Nephron progenitor cell (in vitro differentiated cells): ENCODE results near the gene ZSWIM9.
"Not testable (repeated sequence)": the region's sequence is repeated elsewhere in the genome, so short reads cannot be mapped to it uniquely, and the experiment has no call there.

ENCODE experiments used
- DNase-seq: peaks from one replicate; pipeline ENCODE4 v3.0.0; 2021
- H3K27ac Mint-ChIP-seq: 2 replicates; pipeline ENCODE4 v1.8.0; 2021; ENCODE audit warnings: mild to moderate bottlenecking, moderate library complexity, mixed read lengths
- H3K27me3 Mint-ChIP-seq: 2 replicates; pipeline ENCODE4 v1.8.0; 2021; ENCODE audit warnings: mild to moderate bottlenecking, low read depth, mixed read lengths; ENCODE audit not compliant: poor library complexity
- H3K36me3 Mint-ChIP-seq: 2 replicates; pipeline ENCODE4 v1.8.0; 2021; ENCODE audit warnings: low read depth, mixed read lengths
- H3K4me1 Mint-ChIP-seq: 2 replicates; pipeline ENCODE4 v1.8.0; 2021; ENCODE audit warnings: mixed read lengths
- H3K4me3 Mint-ChIP-seq: 2 replicates; pipeline ENCODE4 v1.8.0; 2021; ENCODE audit warnings: mild to moderate bottlenecking, moderate library complexity, mixed read lengths
- H3K9me3 Mint-ChIP-seq: 2 replicates; pipeline ENCODE4 v1.8.0; 2021; ENCODE audit warnings: mild to moderate bottlenecking, moderate library complexity, mixed read lengths
- TF ChIP-seq, protein P1 (sequence below): fragments of 200-600 bp; sonication (generic); IDR thresholded peaks from 2 replicates; pipeline ENCODE4 v1.5.0; 2021; ENCODE audit warnings: antibody characterized with exemption

ZSWIM9 gene

GRCh38 chr19:48210005-48210404, 39.5 kb downstream of the ZSWIM9 start:
- TF ChIP-seq, protein P1, sequence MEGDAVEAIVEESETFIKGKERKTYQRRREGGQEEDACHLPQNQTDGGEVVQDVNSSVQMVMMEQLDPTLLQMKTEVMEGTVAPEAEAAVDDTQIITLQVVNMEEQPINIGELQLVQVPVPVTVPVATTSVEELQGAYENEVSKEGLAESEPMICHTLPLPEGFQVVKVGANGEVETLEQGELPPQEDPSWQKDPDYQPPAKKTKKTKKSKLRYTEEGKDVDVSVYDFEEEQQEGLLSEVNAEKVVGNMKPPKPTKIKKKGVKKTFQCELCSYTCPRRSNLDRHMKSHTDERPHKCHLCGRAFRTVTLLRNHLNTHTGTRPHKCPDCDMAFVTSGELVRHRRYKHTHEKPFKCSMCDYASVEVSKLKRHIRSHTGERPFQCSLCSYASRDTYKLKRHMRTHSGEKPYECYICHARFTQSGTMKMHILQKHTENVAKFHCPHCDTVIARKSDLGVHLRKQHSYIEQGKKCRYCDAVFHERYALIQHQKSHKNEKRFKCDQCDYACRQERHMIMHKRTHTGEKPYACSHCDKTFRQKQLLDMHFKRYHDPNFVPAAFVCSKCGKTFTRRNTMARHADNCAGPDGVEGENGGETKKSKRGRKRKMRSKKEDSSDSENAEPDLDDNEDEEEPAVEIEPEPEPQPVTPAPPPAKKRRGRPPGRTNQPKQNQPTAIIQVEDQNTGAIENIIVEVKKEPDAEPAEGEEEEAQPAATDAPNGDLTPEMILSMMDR: no peak
- H3K27ac Mint-ChIP-seq: no peak overlapping the region
- DNase-seq: no peak
- no peak overlapping the region for H3K4me3 Mint-ChIP-seq
- H3K4me1 Mint-ChIP-seq: no peaks in the 10 kb centered on the region
- H3K36me3 Mint-ChIP-seq: peaks cover 40% of the 10 kb centered on the region
- H3K27me3 Mint-ChIP-seq: peaks cover 3% of the 10 kb centered on the region
- H3K9me3 Mint-ChIP-seq: peaks cover 3% of the 10 kb centered on the region

DNA sequence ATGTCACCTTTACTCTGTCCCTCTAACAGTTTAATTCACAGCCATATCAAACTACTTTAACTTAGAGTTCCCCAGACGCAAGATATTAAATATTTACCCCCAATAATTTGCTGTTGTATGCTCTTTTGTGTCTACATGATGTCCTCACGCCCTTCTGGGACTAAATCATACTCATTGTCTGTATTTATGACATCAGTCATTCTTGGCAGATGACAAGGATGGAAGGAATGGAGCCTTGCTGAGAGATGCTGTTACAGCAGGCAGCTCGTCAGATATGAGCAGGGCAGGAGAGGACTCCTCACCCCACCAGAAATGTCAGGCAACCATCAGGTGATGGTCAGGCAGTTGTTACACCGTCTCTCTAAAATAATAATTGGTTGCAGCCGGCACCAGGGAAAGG, 43.5 kb downstream of the ZSWIM9 start:
- no peak for DNase-seq
- no peak overlapping the region for H3K27ac Mint-ChIP-seq
- H3K36me3 Mint-ChIP-seq: peaks cover 64% of the 10 kb centered on the region

DNA sequence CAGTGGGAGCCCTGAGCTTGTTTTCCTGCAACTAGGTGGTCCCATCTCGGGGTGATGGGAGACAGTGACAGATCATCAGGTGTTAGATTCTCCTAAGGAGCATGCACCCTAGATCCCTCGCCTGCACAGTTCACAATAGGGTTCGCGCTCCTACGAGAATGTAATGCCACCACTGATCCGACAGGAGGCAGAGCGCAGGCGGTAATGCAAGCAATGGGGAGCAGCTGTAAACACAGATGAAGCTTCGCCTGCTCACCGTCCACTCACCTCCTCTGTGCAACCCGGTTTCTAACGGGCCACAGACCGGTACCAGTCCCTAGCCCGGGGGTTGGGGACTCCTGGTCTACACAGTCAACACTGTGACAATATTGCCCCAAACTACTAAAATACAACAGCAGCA, 46.5 kb downstream of the ZSWIM9 start:
- Mint-ChIP-seq H3K27ac (no peak overlapping the region), H3K36me3 (peaks cover 59% of the 10 kb centered on the region), H3K4me1 (peaks cover 11% of the 10 kb centered on the region), H3K27me3 (peaks cover 3% of the 10 kb centered on the region), H3K9me3 (no peaks in the 10 kb centered on the region), H3K4me3 (no peak overlapping the region)
- TF ChIP-seq, protein P1: peak; percentile 17
- no peak for DNase-seq

More for the DNA sequence above, 43.5 kb downstream of the ZSWIM9 start:
- Mint-ChIP-seq H3K4me3 (no peak overlapping the region), H3K27me3 (no peaks in the 10 kb centered on the region), H3K9me3 (no peaks in the 10 kb centered on the region), H3K4me1 (peaks cover 5% of the 10 kb centered on the region)
- TF ChIP-seq, protein P1: no peak

DNA sequence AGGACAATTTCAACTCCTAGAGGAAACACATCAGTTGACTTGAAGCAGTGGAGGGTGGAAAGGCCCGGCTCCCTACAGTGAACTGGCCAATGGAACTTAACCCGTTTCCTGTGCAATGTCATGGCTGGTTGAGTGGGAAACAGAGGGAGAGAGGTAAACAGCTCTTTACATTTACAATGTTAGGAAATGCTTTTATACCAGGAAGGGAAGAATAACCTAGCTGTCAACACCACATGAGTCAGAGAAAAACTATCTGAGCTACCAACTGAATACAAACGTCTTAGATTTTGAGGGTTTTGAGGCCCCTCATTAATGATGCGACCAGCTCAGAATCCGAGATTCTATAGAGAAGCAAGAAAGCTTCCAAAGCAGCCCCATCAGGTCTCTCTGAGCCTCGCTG, 48.5 kb downstream of the ZSWIM9 start:
- no peaks in the 10 kb centered on the region for H3K9me3 Mint-ChIP-seq
- H3K27me3 Mint-ChIP-seq: peaks cover 3% of the 10 kb centered on the region
- H3K27ac Mint-ChIP-seq: peak overlapping the region; percentile 81
- TF ChIP-seq, protein P1: no peak
- DNase-seq: no peak
- no peak overlapping the region for H3K4me3 Mint-ChIP-seq
- H3K36me3 Mint-ChIP-seq: peaks cover 47% of the 10 kb centered on the region
- H3K4me1 Mint-ChIP-seq: peaks cover 11% of the 10 kb centered on the region

DNA sequence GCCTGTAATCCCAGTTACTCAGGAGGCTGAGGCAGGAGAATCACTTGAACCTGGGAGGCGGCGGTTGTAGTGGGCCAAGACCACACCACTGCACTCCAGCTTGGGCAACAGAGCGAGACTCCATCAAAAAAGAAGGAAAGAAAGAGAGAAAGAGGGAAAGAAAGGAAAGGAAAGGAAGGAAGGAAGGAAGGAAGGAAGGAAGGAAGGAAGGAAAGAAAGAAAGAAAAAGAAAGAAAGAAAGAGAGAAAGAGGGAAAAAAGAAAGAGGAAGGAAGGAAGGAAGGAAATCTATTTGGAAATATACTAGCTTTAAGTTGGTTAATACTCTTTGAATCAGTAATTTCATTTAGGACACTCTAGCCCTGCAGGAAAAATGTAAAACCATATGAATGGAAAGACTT, 50.3 kb downstream of the ZSWIM9 start:
- not testable (repeated sequence) for H3K27ac Mint-ChIP-seq, DNase-seq, H3K27me3 Mint-ChIP-seq, H3K4me3 Mint-ChIP-seq, H3K9me3 Mint-ChIP-seq
- H3K36me3 Mint-ChIP-seq: peaks cover 46% of the 10 kb centered on the region
- H3K4me1 Mint-ChIP-seq: peaks cover 11% of the 10 kb centered on the region

DNA sequence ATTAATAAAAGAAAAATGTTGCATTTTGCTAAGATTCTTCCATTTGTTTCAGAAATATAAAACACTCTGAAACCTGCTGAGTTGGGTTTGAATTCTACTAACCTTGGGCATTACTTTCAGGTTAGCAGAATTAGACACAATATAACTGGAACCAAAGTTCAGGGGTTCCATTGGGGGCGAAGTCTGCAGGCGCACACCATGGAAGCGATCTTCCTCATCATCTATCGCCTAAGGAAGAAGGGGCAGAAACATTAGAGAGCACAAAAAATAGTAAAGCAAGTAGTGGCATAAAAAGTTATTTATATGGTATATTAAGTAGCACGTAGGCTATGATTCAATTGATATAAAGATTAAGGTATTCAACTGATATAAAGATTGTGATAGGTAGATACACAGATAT, 51.1 kb downstream of the ZSWIM9 start:
- no peak for DNase-seq
- H3K4me3 Mint-ChIP-seq: no peak overlapping the region
- TF ChIP-seq, protein P1: no peak
- peaks cover 11% of the 10 kb centered on the region for H3K4me1 Mint-ChIP-seq
- H3K36me3 Mint-ChIP-seq: peaks cover 43% of the 10 kb centered on the region
- H3K9me3 Mint-ChIP-seq: no peaks in the 10 kb centered on the region
- H3K27ac Mint-ChIP-seq: no peak overlapping the region
- H3K27me3 Mint-ChIP-seq: peaks cover 6% of the 10 kb centered on the region
